Measurements from ENCODE around the gene ATF6B. TPM values are rescaled to one million over a fixed set of nuclear protein-coding genes. Genes with fewer than 3 reads are reported as not detected.

Gene ATF6B
- total and polyA plus RNA-seq, 2 of the 13 experiments (the other 11 are each of a cell fraction or from before 2014, with no cell fraction given): 18.1 to 44.0 TPM

DNA sequence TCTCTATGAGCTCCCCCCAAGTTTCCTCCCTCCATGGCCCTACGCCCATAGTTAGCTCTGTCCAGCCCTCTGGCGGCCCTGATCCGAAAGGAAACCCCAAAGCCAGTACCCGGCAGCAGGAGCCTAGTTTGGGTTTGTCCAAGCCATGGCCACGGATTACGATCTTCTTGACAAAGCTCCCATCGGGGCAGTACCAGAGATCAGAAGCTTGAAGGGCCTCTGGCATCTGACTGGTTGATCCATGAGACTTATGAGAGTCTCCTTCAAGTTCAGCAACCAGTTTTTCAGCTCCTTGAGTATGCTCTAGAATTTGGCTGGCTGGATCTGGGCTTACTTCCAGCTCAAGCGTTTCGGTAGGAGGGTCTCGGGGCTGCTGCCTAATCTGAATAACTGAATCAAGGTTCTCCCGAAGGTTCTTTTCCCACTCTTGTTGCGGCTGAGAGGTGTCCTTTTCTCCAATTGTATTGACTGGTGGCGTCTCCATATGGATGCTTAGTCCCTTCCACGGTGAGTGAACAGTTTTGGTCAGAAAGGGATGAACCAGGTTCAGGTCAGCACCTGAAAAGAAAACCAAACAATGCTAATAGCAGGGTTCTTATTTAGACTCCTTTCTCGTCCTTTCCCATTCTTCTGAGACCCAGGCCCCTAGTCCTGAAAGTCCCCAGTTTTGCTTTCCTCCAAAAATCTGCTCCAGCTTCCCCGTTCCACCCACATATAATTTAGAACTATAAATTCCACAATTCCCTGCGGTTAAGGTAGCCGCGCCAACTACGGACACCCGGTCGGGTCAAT lies 1.4 kb upstream of the ATF6B start:
- peaks cover 25% of the 10 kb centered on the region for H3K79me2 ChIP-seq (ENCODE audit: insufficient read depth, low read length)
- peak overlapping the region; percentile 67 for H2AFZ ChIP-seq (ENCODE audit: low read length)
- intact Hi-C loops (cut with micrococcal nuclease; ENCODE audit: unreplicated experiment) (loop anchor here (1.0 kb wide), 1 partner anchor 25 kb away; the partner anchor contains the start of gene PPT2), in situ Hi-C loops (cut with HindIII; ENCODE audit: extremely low pct_ligation_motif_present, low pct_unique_long_range_greater_than_20kb) (no loop called here)
- ChIA-PET CTCF (ENCODE audit: low intra/inter-chr PET ratio, low total read pairs) (no interaction called here), POLR2A (interaction anchor here (0.9 to 4.4 kb wide), 19 partner anchors 9 to 843 kb away, joined by 3 to 35 read pairs (median 7); partner anchors contain the start of genes AGPAT1, APOM, NEU1 and PBX2)
- FAIRE-seq: no peak
- no peaks in the 10 kb centered on the region for H3K9me3 ChIP-seq (ENCODE audit: low read length)
- DNase-seq (ENCODE audit: low spot score): no peak
- peak overlapping the region; percentile 75 for H3K9ac ChIP-seq (ENCODE audit: insufficient read depth, low read depth, low read length)
- BruUV-seq (replicated peaks): TSS peak; percentile 67
- WGBS (ENCODE audit: low lambda C conversion rate): 31% methylated on average over 22 of the region's 22 CpGs
- H3K4me1 ChIP-seq (ENCODE audit: insufficient read depth, low read length): peaks cover 33% of the 10 kb centered on the region
- H3K27ac ChIP-seq (ENCODE audit: extremely low read length, insufficient read depth, low read length): peak overlapping the region; percentile 56
- peak overlapping the region; percentile 93 for H3K4me2 ChIP-seq (ENCODE audit: low read depth, low read length)
- H3K4me3 ChIP-seq (replicated peaks in 1 of 3; ENCODE audit: insufficient read depth in 1 of 3, low read depth in 2 of 3, low read length in 3 of 3): peak overlapping the region; percentile 79 to 87 (median 80)
- no peaks in the 10 kb centered on the region for H4K20me1 ChIP-seq (ENCODE audit: insufficient read depth, low read length)
- ATAC-seq: peak; percentile 1; the same call in 1 of the 3 replicates
- peaks cover 0 to 12% of the 10 kb centered on the region in 2 experiments; a peak in 3 of 5 replicates for H3K36me3 ChIP-seq (replicated peaks in 1 of 2; ENCODE audit: control insufficient read depth in 1 of 2, insufficient read depth in 2 of 2, low read length in 2 of 2)
- H3K27me3 ChIP-seq (ENCODE audit: control insufficient read depth in 1 of 2, insufficient read depth in 2 of 2, low read length in 2 of 2): peaks cover 1 to 6% of the 10 kb centered on the region in 2 experiments; a peak in 2 of 5 replicates
- TF ChIP-seq ZNF772 (CRISPR knock-in tag; IDR thresholded peaks at IDR 0.05) (0 out of 2 replicates have a peak, but pooled peaks have one; percentile 41), ZNF205 (CRISPR knock-in tag; IDR thresholded peaks at IDR 0.05) (0 out of 2 replicates have a peak, but pooled peaks have one; percentile 11), ZFP36L1 (CRISPR knock-in tag; IDR thresholded peaks at IDR 0.05) (0 out of 2 replicates have a peak, but pooled peaks have one; percentile 55), ETV6 (CRISPR knock-in tag; conservative IDR thresholded peaks at IDR 0.05) (0 out of 2 replicates have a peak, but pooled peaks have one; percentile 10), KLF15 (CRISPR knock-in tag; IDR thresholded peaks at IDR 0.05; ENCODE audit: borderline replicate concordance) (0 out of 2 replicates have a peak, but pooled peaks have one; percentile 22), NCOA1 (CRISPR knock-in tag; IDR thresholded peaks at IDR 0.05) (no peak), ZNF20 (CRISPR knock-in tag; IDR thresholded peaks at IDR 0.05) (no peak), MIER2 (CRISPR knock-in tag; IDR thresholded peaks at IDR 0.05) (0 out of 2 replicates have a peak, but pooled peaks have one; percentile 9), HOXA7 (CRISPR knock-in tag; IDR thresholded peaks at IDR 0.05) (no peak), ZNF317 (CRISPR knock-in tag; IDR thresholded peaks at IDR 0.05) (0 out of 2 replicates have a peak, but pooled peaks have one; percentile 34), ZNF343 (CRISPR knock-in tag; IDR thresholded peaks at IDR 0.05) (0 out of 2 replicates have a peak, but pooled peaks have one; percentile 17), HNRNPUL1 (IDR thresholded peaks at IDR 0.05; ENCODE audit: low read depth, low read length) (no peak)
- TF ChIP-seq, protein P1, sequence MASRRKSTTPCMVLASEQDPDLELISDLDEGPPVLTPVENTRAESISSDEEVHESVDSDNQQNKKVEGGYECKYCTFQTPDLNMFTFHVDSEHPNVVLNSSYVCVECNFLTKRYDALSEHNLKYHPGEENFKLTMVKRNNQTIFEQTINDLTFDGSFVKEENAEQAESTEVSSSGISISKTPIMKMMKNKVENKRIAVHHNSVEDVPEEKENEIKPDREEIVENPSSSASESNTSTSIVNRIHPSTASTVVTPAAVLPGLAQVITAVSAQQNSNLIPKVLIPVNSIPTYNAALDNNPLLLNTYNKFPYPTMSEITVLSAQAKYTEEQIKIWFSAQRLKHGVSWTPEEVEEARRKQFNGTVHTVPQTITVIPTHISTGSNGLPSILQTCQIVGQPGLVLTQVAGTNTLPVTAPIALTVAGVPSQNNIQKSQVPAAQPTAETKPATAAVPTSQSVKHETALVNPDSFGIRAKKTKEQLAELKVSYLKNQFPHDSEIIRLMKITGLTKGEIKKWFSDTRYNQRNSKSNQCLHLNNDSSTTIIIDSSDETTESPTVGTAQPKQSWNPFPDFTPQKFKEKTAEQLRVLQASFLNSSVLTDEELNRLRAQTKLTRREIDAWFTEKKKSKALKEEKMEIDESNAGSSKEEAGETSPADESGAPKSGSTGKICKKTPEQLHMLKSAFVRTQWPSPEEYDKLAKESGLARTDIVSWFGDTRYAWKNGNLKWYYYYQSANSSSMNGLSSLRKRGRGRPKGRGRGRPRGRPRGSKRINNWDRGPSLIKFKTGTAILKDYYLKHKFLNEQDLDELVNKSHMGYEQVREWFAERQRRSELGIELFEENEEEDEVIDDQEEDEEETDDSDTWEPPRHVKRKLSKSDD (CRISPR knock-in tag; IDR thresholded peaks at IDR 0.05; ENCODE audit: low read depth): 0 out of 2 replicates have a peak, but pooled peaks have one; percentile 5
- TF ChIP-seq, protein P2, sequence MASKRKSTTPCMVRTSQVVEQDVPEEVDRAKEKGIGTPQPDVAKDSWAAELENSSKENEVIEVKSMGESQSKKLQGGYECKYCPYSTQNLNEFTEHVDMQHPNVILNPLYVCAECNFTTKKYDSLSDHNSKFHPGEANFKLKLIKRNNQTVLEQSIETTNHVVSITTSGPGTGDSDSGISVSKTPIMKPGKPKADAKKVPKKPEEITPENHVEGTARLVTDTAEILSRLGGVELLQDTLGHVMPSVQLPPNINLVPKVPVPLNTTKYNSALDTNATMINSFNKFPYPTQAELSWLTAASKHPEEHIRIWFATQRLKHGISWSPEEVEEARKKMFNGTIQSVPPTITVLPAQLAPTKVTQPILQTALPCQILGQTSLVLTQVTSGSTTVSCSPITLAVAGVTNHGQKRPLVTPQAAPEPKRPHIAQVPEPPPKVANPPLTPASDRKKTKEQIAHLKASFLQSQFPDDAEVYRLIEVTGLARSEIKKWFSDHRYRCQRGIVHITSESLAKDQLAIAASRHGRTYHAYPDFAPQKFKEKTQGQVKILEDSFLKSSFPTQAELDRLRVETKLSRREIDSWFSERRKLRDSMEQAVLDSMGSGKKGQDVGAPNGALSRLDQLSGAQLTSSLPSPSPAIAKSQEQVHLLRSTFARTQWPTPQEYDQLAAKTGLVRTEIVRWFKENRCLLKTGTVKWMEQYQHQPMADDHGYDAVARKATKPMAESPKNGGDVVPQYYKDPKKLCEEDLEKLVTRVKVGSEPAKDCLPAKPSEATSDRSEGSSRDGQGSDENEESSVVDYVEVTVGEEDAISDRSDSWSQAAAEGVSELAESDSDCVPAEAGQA (IDR thresholded peaks at IDR 0.05; ENCODE audit: low read depth): 0 out of 2 replicates have a peak, but pooled peaks have one; percentile 8
- TF ChIP-seq, protein P2 (CRISPR knock-in tag; IDR thresholded peaks at IDR 0.05; ENCODE audit: borderline replicate concordance): no peak

All from HepG2 (cell line).